Lower lobe of right lung (tissue), 2 donors: ENCODE results near the gene CTCF. TPM values are rescaled to one million over a fixed set of nuclear protein-coding genes. Genes with fewer than 3 reads are reported as not detected.

Experiments
- ATAC-seq, 2 donors: fragments of 200-7000 bp; cut with Tn5 transposase; one replicate each; pipeline ENCODE4 v1.9.1; 2020 to 2022; ENCODE audit warnings: mild to moderate bottlenecking in 2 of 2, moderate library complexity in 2 of 2
- DNase-seq: peaks from one replicate; pipeline ENCODE4 v3.0.0-alpha.2; 2020
- H3K27ac ChIP-seq: fragments of 200-600 bp; one replicate; pipeline ENCODE4 v1.8.0; 2022
- H3K27me3 ChIP-seq: fragments of 200-600 bp; one replicate; pipeline ENCODE4 v1.8.0; 2022; ENCODE audit warnings: low read depth
- H3K36me3 ChIP-seq: fragments of 200-600 bp; one replicate; pipeline ENCODE4 v1.8.0; 2022; ENCODE audit warnings: mild to moderate bottlenecking
- H3K4me1 ChIP-seq: fragments of 200-600 bp; one replicate; pipeline ENCODE4 v1.8.0; 2022
- H3K4me3 ChIP-seq: fragments of 200-600 bp; one replicate; pipeline ENCODE4 v1.8.0; 2022; ENCODE audit warnings: mild to moderate bottlenecking
- H3K9me3 ChIP-seq: fragments of 200-600 bp; one replicate; pipeline ENCODE4 v1.8.0; 2022
- intact Hi-C: fragments of 100-400 bp; cut with DNase I; formaldehyde crosslinking; loops from one replicate; pipeline ENCODE4 v1.11.0; 2022
- total RNA-seq: library from RNA; stranded (reverse); fragmentation: NEBNext Ultra II Directional; extraction: Animal tissue kit (Norgen Biotek cat#: 25700); gene quantifications from one replicate; pipeline ENCODE4 v1.2.1, GENCODE V29; 2021
- TF ChIP-seq, protein P1 (sequence below): fragments of 200-600 bp; IDR thresholded peaks from one replicate; pipeline ENCODE4 v1.8.0; 2022; ENCODE audit warnings: antibody characterized with exemption, mild to moderate bottlenecking
- donor health status: DM: no; HTN: yes; CAD: no; lungs with severe emphysema.

The CTCF gene
- total RNA-seq, 1 donor from 2014 or later = 36.2 TPM

DNA sequence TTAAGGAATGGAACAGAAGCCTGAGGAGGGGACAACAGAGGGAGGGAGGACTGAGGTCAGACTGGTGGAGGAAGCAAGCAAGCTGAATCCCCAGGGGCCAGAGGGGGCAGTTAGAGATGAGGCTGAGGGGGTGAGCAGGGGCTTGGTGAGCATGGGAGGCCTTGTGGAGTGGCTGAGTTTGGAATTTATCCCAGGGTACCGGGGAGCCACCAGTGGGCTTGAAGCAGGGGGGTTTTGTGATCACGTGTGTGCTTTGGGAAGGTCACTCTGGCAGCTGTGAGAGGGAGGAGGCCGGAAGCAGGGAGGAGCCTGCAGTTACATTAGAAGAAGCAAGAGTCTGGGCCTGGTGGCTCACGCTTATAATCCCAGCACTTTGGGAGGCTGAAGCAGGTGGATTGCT, 9.8 kb upstream of the CTCF start:
- Histone ChIP-seq H3K4me1 (peaks cover 43% of the 10 kb centered on the region), H3K27ac (peak overlapping the region; percentile 5), H3K9me3 (no peaks in the 10 kb centered on the region), H3K4me3 (no peak overlapping the region), H3K36me3 (peaks cover 14% of the 10 kb centered on the region), H3K27me3 (no peaks in the 10 kb centered on the region)
- TF ChIP-seq, protein P1, sequence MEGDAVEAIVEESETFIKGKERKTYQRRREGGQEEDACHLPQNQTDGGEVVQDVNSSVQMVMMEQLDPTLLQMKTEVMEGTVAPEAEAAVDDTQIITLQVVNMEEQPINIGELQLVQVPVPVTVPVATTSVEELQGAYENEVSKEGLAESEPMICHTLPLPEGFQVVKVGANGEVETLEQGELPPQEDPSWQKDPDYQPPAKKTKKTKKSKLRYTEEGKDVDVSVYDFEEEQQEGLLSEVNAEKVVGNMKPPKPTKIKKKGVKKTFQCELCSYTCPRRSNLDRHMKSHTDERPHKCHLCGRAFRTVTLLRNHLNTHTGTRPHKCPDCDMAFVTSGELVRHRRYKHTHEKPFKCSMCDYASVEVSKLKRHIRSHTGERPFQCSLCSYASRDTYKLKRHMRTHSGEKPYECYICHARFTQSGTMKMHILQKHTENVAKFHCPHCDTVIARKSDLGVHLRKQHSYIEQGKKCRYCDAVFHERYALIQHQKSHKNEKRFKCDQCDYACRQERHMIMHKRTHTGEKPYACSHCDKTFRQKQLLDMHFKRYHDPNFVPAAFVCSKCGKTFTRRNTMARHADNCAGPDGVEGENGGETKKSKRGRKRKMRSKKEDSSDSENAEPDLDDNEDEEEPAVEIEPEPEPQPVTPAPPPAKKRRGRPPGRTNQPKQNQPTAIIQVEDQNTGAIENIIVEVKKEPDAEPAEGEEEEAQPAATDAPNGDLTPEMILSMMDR = no peak
- DNase-seq = peak; percentile 36
- intact Hi-C loops = no loop called here
- ATAC-seq = no peak

DNA sequence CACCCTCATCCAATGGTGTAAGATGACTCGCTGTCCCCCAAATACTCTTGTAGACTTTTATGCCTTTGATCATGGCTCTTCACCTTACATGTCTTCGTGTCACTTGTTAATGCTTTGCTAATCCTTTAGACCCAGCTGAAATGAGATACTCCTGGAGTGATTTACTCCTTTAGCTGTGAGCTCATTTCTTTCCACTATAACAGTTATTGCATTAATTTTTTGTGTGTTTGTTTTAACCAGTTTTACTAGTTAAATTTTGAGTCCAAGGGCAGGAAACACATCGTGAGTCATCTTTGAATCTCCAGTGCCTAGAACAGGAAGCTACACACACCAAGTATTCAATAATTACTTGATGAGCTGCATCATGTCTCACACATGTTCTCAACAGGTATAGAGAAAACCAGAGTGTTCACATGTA, 6.5 kb upstream of the CTCF start:
- TF ChIP-seq, protein P1 = no peak
- intact Hi-C loops = no loop called here
- Histone ChIP-seq H3K36me3 (no peaks in the 10 kb centered on the region), H3K9me3 (no peaks in the 10 kb centered on the region), H3K27ac (peak overlapping the region; percentile 29), H3K4me3 (no peak overlapping the region), H3K4me1 (peaks cover 37% of the 10 kb centered on the region), H3K27me3 (no peaks in the 10 kb centered on the region)
- ATAC-seq = peak in 1 of 2 donors; percentile 45
- no peak for DNase-seq

DNA sequence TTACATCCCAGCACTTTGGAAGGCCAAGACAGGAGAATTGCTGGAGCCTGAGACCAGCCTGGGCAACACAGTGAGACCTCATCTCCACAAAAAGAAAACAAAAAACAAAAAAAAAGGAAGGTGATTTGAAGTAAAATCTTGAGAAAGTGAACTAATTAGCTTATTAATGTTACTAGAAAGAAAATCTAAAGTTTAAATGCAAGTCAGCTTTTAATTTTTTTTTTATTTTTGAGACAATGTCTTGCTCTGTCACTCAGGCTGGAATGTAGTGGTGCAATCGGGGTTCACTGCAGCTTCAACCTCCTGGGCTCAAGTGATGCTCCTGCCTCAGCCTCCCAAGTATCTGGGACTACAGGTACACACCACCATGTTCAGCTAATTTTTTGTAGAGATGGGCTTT, 3.5 kb upstream of the CTCF start:
- no peaks in the 10 kb centered on the region for H3K27me3 ChIP-seq
- no peaks in the 10 kb centered on the region for H3K9me3 ChIP-seq
- H3K4me1 ChIP-seq = peaks cover 30% of the 10 kb centered on the region
- DNase-seq (peak; percentile 10), ATAC-seq (no peak)
- TF ChIP-seq, protein P1 = no peak
- H3K4me3 ChIP-seq = no peak overlapping the region
- no peaks in the 10 kb centered on the region for H3K36me3 ChIP-seq
- H3K27ac ChIP-seq = no peak overlapping the region
- intact Hi-C loops = no loop called here

DNA sequence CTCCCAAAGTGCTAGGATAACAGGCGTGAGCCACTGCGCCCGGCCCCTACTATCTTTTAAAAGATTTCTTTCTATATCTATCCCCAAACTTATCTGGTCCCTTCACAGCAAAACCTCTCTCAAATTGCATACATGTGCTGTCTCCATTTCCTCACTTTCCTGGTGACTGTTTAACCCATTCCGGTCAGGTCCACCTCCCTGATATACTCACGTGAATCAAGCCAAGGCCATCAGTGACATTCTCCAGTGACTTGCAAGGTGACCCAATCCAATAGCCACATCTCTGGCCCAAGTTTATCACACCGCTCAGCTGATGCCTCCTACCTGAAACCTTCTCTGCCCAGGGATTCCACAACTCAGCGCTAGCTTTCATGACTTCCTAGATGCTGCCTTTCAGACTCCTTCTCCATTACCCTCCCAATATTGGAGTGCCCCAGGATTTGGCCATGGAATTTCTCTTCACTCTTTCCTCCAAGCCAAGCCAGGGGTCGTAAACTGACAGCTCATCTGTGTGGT, 1.4 kb upstream of the CTCF start:
- Histone ChIP-seq H3K27ac (peak overlapping the region; percentile 98), H3K36me3 (no peaks in the 10 kb centered on the region)
- TF ChIP-seq, protein P1 = no peak

DNA sequence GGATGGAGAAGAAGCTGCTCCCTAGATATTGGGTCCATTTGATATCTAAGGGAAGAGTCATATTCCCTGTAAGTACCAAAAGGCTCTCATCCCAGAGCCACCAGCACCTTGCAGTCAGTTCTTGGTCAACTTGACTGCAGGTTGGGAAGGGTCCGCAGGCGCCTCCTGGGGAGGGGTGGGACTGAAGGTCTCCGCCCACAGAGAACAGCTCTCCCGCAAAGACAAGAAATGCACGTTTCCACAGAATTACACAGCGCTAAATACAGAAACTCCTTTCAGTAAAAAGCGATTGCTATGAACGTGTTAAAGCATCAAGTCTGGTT, 864 bp upstream of the CTCF start:
- peak overlapping the region; percentile 86 for H3K4me3 ChIP-seq
- H3K36me3 ChIP-seq = no peaks in the 10 kb centered on the region
- peak overlapping the region; percentile 98 for H3K27ac ChIP-seq
- H3K4me1 ChIP-seq = peaks cover 38% of the 10 kb centered on the region
- intact Hi-C loops = no loop called here
- TF ChIP-seq, protein P1 = no peak
- ATAC-seq = no peak
- H3K9me3 ChIP-seq = no peaks in the 10 kb centered on the region
- no peak for DNase-seq
- no peaks in the 10 kb centered on the region for H3K27me3 ChIP-seq

More for the DNA sequence above, 1.4 kb upstream of the CTCF start:
- ATAC-seq (no peak), DNase-seq (peak; percentile 21)
- H3K4me1 ChIP-seq = peaks cover 40% of the 10 kb centered on the region
- no peaks in the 10 kb centered on the region for H3K9me3 ChIP-seq
- no peaks in the 10 kb centered on the region for H3K27me3 ChIP-seq
- intact Hi-C loops = no loop called here
- no peak overlapping the region for H3K4me3 ChIP-seq
